HG03342 (cell line): ENCODE measurements around the gene GARIN5A.

Source experiments
- ATAC-seq: cut with Tn5 transposase; IDR thresholded peaks from one replicate; pipeline ENCODE4 v1.9.1; 2021; ENCODE audit warnings: mild to moderate bottlenecking, moderate library complexity; ENCODE audit not compliant: unreplicated experiment

The GARIN5A gene

DNA sequence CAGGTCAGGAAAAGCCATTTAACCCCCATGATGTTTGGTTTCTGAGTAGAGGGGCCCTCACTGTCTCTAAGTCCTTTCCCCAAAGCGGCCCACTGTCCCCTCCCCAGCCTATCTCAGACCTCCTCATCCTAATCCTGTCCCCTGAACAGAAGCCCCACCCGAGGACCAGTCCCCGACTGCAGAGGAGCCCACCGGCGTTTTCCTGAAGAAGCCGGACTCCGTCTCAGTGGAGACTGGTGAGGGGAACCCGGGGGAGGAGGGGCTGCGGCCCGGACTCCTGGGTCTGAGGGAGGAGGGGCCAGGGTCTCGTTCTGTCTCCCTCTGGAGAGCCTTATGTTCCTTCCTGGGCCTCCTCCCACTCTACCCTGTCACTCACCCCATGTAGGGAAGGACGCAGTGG is 41.0 kb downstream of the GARIN5A start:
- ATAC-seq = no peak

GRCh38 chr19:50435221-50435620 is 41.4 kb downstream of the GARIN5A start:
- no peak for ATAC-seq

- no peak for ATAC-seq
These were observed 42.1 kb downstream of the GARIN5A start for GRCh38 chr19:50434525-50434924.

DNA sequence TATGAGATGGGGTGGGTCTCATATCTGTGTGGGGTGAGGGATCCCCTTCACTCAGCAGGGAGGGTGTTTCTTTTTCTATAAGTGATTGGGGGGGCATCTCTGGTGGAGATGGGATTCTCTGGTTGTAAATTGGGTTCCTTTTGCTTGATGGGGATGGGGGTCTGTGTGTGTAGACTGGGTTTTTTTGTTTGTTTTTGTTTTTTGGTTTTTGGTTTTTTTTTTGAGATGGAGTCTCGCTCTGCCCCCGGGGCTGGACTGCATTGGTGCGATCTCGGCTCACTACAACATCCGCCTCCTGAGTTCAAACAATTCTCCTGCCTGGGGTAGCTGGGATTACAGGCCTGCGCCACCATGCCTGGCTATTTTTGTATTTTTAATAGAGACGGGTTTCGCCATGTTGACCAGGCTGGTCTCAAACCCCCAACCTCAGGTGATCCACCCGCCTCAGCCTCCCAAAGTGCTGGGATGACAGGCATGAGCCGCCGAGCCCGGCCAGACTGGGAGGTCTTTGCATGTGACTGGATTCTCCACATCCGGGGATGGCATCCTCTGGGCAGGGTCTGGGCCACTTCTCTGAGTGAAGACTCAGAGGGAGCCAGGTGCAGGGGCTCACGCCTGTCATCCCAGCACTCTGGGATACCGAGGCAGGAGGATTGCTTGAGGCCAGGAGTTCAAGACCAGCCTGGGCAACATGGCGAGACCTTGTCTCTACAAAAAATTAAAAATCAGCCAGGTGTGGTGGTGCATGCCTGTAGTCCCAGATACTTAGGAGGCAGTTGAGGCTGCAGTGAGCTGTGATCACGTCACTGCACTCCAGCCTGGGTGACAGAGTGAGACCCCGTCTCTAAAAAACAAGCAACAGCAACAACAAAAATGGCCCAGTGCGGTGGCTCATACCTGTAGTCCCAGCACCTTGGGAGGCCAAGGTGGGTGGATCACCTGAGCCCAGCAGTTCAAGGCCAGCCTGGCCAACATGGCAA is 43.2 kb downstream of the GARIN5A start:
- ATAC-seq = no peak

GRCh38 chr19:50432221-50433028 is 44.2 kb downstream of the GARIN5A start, which contains the start of gene MYBPC2:
TSS of gene MYBPC2 (plus strand) at chr19:50432892. CDS start at chr19:50432954, 62 bp downstream.
- ATAC-seq = peak; percentile 2

DNA sequence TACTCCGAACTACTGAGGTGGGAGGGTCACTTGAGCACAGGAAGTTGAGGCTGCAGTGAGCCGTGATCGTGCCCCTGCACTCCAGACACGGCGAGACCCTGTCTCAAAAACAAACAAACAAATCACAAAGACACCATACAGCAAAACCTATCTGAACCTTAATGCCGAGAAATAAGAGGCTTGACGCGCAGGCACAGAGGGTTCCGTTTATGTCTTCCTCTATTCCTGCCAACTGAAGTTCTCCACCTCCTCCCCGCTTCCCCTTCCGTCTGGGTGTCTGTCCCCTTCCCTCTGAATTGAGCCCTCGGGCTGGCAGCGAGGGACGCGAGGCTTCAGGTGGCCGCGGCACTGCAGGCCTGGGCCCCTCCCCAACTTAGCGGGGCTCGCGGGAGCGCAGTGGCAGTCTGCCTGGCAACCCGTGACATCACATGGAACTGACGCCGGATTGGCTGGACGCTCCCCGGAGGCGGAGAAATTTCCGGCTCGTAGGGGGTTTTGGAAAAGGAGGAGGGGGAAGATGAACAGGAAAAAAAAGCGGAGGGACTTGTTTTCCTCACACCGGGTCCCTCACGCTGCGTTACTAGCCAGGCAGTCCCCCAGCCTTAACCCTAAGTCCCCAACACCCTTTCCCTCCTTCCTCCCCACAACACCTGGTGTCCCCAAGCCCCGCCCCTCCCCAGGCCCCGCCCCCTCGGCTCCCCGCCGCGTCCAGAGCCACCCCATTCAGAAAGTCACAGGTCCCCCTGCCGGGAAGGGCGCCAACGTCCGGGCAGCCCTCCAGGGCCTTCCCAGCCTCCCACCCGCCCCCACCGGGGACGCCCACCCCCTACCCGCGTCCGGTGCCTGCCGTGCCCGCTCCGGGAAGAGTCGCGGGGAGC is 45.1 kb downstream of the GARIN5A start:
- ATAC-seq = peak; percentile 68

- ATAC-seq = no peak
These were observed 45.7 kb downstream of the GARIN5A start for GRCh38 chr19:50430888-50431342.

- ATAC-seq = no peak
These were observed 47.7 kb downstream of the GARIN5A start for GRCh38 chr19:50428772-50429463.

- no peak for ATAC-seq
These were observed 48.6 kb downstream of the GARIN5A start for GRCh38 chr19:50427997-50428425.

- ATAC-seq = no peak
These were observed 49.2 kb downstream of the GARIN5A start for GRCh38 chr19:50427318-50427925.

GRCh38 chr19:50425581-50425980 is 51.1 kb downstream of the GARIN5A start:
- ATAC-seq = no peak

GRCh38 chr19:50423279-50424113 is 53.2 kb downstream of the GARIN5A start:
- ATAC-seq = no peak

DNA sequence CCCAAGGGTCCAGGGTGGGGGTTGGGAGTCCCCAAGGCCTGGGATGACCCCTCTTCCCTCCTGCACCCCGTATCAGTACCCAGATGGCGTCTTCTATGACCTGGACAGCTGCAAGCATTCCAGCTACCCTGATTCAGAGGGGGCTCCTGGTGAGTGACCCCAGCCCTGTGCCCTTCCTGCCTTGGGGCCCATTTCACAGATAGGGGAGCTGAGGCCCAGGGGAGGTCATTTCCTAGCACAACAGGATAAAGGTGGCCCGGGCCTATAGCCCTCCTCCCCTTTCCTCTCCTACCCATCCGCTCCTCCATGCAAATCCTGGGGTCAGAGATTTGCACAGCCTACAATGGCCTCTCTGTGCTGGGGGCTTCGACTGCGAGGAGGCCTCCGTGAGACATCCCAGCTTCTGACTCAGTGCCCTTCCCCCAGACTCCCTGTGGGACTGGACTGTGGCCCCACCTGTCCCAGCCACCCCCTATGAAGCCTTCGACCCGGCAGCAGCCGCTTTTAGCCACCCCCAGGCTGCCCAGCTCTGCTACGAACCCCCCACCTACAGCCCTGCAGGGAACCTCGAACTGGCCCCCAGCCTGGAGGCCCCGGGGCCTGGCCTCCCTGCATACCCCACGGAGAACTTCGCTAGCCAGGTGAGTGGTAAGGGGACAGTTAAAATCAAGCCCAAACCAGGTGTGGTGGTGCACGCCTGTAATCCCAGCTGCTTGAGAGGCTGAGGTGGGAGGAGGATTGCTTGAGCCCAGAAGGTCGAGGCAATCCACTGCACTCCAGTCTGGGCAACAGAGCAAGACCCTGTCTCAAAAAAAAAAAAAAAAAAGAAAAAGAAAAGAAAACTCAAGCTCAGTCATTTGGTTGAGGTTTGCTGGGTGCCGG is 54.0 kb downstream of the GARIN5A start:
- ATAC-seq = no peak

DNA sequence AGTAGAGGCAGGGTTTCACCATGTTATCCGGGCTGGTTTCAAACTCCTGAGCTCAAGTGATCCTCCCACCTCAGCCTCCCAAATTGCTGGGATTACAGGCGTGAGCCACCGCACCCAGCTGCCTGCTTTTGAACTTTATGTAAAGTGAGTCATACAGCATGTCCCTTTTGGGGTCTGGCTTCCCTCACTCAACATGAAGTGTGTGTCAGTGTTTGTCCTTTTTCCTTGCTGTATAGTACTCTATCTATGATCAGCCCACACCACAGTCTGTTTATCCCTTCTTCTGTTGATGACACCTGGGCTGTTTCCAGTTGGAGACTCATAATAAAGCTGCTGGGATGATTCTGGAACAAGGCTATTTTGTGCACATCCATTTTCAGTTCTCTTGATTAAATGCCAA is 55.8 kb downstream of the GARIN5A start:
- no peak for ATAC-seq

- ATAC-seq = no peak
These were observed 56.5 kb downstream of the GARIN5A start for GRCh38 chr19:50420127-50420526.

GRCh38 chr19:50419580-50420035 is 57.0 kb downstream of the GARIN5A start:
- no peak for ATAC-seq

DNA sequence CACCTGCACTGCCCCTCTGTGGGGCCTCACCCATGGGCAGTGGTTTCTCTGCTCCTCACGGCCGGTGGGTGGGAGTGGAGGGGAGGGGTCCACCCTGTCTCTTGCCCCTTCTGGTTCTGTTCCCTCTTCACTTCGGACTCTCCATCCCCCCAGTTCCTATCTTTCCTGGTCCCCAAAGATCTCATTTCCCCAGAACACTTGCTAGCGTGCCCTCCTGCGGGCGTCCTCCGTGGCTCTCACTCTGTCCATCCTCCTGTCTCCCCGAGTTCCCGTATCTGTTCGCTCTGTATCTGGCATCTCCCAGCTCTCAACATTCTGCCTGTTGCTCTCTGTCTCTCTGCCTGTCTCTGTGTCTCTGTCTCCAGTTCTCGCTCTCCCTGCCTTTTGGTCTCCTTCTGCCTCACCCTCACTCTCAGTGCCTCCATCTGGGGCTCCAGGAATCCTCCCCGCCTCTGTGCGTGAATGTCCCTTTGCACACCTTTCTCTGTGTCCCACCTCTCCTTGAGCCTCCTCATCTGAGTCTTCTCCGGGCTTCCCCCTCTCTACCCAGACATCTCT is 57.5 kb downstream of the GARIN5A start:
- no peak for ATAC-seq
